Central memory CD8-positive, alpha-beta T cell (primary cell): ENCODE results near the gene HCAR2.
"Not testable (repeated sequence)": the region's sequence is repeated elsewhere in the genome, so short reads cannot be mapped to it uniquely, and the experiment has no call there.

Experiments
- ATAC-seq: fragments of 150-1000 bp; cut with Tn5 transposase; replicated peaks from 2 replicates; pipeline ENCODE4 v1.10.0; 2022; ENCODE audit warnings: mild to moderate bottlenecking, moderate FRiP score, moderate number of reproducible peaks; ENCODE audit not compliant: poor library complexity, severe bottlenecking; ENCODE audit errors: extremely low read depth
- DNase-seq, 2 donors: peaks; one replicate each; pipeline ENCODE4 v3.0.0; 2021; ENCODE audit warnings: low spot score in 2 of 2
- H3K27ac Mint-ChIP-seq: one replicate; pipeline ENCODE4 v1.8.0; 2022; ENCODE audit warnings: low read depth, mild to moderate bottlenecking, moderate library complexity, mixed read lengths
- H3K27me3 Mint-ChIP-seq: one replicate; pipeline ENCODE4 v1.8.0; 2022; ENCODE audit warnings: mixed read lengths
- H3K36me3 Mint-ChIP-seq: one replicate; pipeline ENCODE4 v1.8.0; 2022; ENCODE audit warnings: mild to moderate bottlenecking, moderate library complexity, mixed read lengths; ENCODE audit not compliant: insufficient read depth
- H3K4me1 Mint-ChIP-seq: one replicate; pipeline ENCODE4 v1.8.0; 2022; ENCODE audit warnings: mixed read lengths
- H3K4me3 Mint-ChIP-seq: one replicate; pipeline ENCODE4 v1.8.0; 2022; ENCODE audit warnings: mild to moderate bottlenecking, moderate library complexity, mixed read lengths
- H3K9me3 Mint-ChIP-seq: one replicate; pipeline ENCODE4 v1.8.0; 2022; ENCODE audit warnings: mixed read lengths

HCAR2 gene

DNA sequence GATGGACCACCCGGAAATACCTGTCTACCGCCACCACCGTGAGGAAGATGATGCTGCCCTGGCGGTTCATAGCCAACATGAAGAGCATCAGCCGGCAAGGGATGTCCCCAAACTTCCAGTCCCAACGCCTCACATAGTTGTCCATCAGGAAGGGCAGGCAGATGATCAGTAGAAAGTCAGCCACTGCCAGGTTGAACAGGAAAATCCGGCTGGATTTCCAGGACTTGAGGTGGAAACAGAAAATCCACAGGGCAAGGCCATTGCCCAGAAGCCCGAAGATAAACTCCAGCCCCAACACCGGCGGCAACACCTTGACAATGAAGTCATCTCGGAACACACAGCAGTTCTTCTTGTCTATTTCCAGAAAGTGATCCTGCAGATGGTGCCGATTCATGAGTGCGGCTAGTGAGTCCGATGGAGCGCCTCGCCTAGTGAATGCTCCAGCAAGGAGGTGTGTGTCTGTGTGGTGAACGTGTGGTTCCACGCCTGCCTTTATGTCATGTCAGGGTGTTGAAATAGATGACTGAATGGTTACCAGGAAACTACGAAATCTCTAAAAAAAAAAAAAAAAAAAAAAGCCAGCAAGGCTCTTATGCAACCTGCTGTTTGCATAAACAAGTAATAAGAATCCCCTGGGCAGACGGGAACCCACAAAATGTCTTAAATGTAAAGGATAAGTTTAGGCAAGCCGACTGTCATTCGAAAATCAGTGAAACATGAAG is at the start of gene HCAR2:
HCAR2 (minus strand) TSS at position 468 of the 722 bp plus-strand sequence; CDS start at position 394, 74 bp downstream.
- peaks cover 20% of the 10 kb centered on the region for H3K27me3 Mint-ChIP-seq
- not testable (repeated sequence) for H3K27ac Mint-ChIP-seq, H3K4me1 Mint-ChIP-seq, ATAC-seq, H3K36me3 Mint-ChIP-seq, H3K9me3 Mint-ChIP-seq, H3K4me3 Mint-ChIP-seq, DNase-seq

DNA sequence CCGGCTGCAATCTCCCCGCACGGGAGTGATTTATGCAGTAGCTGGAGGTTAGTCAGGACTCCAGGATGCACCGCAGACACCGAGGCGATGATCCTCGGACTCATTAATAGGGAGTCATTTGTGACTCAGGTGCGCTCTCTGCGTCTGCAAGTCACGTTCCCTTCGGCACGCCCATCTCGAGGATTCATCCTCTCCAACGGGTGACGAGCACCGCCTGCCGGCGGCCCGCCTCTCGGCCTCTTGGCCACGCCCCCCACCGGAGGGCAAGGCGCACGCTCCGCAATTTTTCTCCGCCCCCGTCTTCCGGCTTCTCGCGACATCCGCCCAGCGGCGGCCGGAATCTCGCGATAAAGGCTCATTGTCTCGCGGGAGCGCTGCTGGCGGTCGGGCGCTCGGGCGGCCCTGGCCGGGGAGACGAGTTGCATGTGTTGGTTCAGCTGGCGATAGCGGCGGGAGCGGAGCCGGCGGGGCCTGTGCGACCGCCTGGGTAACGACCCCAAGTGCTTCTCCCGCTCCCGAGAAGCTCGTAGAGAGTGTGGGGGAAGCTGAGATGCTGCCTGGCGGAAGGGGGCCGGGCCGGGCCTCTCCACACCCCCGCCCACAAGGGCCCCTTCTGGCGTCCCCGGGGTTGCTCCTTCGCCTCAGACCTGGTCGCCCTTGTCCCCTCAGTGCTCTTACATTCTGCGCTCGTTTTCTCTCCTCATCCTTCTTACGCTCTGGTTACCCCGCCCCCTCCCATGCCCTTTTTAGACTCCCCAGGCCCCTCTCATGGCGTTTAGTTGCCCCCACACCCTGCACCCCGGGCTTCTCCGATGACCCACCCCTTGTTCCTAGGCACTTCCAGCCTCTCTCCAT is 49.5 kb upstream of the HCAR2 start, which contains the start of gene DENR:
DENR (plus strand) TSS at position 361 of the 855 bp plus-strand sequence. CDS start 878 bp downstream, outside the sequence.
- H3K4me3 Mint-ChIP-seq = peak within 1 kb of the TSS; percentile 91
- no peaks in the 10 kb centered on the region for H3K27me3 Mint-ChIP-seq
- ATAC-seq (peak; percentile 93), DNase-seq (peak; percentile 99 to 100)
- no peaks in the 10 kb centered on the region for H3K9me3 Mint-ChIP-seq
- H3K4me1 Mint-ChIP-seq = peaks cover 51% of the 10 kb centered on the region
- peaks cover 47% of the 10 kb centered on the region for H3K36me3 Mint-ChIP-seq
- H3K27ac Mint-ChIP-seq = peak within 1 kb of the TSS; percentile 93

DNA sequence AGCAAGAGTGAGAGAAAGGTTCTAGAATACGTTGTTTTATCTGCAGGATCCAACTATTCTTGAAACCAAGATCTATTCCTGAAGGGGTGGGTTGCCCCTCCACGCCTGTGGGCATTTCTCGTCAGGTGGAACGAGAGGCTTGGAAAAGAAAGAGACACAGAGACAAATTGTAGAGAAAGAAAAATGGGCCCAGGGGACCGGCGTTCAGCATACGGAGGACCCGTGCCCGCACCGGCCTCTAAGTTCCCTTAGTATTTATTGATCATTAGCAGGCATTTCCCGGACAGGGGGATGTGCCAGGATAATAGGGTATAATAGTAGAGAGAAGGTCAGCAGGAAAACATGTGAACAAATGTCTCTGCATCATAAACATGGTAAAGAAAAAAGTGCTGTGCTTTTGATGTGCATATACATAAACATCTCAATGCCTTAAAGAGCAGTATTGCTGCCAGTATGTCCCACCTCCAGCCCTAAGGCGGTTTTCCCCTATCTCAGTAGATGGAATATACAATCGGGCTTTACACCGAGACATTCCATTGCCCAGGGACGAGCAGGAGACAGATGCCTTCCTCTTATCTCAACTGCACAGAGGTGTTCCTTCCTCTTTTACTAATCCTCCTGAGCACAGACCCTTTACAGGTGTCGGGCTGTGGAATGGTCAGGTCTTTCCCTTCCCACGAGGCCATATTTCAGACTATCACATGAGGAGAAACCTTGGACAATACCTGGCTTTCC is 47.8 kb upstream of the HCAR2 start:
- H3K9me3 Mint-ChIP-seq, DNase-seq, ATAC-seq, H3K27me3 Mint-ChIP-seq: not testable (repeated sequence)
- peak overlapping the region; percentile 91 for H3K4me3 Mint-ChIP-seq
- peaks cover 34% of the 10 kb centered on the region for H3K4me1 Mint-ChIP-seq
- H3K36me3 Mint-ChIP-seq = peaks cover 32% of the 10 kb centered on the region
- H3K27ac Mint-ChIP-seq = peak overlapping the region; percentile 93

DNA sequence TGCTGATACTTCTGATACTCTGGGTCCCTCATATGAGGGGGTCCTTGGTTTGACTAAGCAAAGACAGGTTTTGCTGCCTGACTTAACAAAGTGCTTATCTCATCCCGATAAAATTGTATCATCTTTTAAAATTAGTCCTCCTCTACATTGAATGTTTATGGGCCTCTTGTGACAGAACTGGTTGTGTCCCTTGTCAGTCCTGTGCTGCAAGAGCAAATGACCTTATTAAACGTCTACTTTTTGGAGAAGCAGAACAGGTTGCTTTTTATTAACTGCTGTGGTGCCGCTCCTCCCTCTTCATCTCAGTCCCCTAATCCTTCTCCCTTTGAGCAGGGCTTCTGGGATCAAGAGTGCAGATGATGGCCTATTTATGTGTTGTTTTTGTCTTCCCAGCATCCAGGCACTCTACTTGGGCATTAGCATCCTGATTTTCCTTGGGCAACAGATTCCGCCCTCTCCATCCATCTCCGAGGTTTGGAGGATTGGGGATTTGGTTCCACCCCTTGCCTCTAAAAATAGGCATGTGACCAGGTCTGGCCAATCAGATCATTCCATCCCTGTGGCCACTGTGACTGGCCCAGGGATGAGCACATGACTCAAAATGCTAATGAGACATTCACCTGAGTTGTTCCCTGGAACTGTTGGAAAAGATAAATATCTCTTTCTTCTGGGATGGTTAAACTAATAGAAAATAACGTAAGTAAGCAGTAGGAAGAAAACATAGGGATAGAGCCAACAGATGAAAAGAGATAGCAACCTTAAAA is 46.6 kb upstream of the HCAR2 start:
- no peaks in the 10 kb centered on the region for H3K9me3 Mint-ChIP-seq
- no peaks in the 10 kb centered on the region for H3K27me3 Mint-ChIP-seq
- H3K4me1 Mint-ChIP-seq = peaks cover 26% of the 10 kb centered on the region
- no peak for ATAC-seq
- H3K27ac Mint-ChIP-seq = no peak overlapping the region
- peaks cover 20% of the 10 kb centered on the region for H3K36me3 Mint-ChIP-seq
- H3K4me3 Mint-ChIP-seq = no peak overlapping the region
- DNase-seq = no peak

DNA sequence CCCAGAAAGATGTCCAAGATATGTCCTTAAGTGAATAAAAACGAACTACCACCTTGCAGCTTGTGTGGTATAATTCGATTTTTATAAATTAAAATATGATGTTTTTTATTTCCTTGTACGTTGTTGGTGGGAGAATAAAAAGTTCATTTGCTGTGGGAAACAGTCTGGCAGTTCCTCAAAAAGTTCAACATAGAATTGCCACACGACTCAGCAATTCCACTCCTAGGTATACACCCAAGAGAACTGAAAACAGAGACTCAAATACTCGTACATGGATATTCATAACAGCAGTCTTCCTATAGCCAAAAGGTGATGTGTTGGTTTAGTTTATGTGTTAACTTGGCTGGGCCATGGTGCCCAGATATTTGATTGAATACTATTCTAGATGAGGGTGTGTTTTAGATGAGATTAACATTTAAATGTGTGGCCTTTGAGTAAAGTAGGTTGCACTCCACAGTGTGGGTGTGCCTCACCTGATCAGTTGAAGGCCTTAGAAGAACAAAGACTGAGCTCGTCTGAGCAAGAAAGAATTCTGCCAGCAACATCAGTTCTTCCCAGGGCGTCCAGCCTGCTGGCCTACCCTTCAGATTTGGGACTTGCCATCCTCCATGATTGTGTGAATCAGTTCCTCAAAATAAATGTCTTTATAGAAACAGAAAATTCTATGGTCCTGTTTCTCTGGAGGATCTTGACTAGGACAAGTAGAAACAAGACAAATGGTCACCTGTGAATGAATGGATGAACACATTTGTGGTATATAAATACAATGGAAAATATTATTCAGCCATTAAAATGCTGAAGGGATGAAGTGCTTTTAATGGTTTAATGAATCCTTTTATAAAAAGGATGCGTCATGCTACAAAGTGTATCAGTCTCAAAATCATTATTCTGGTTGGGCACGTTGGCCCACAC is 44.3 kb upstream of the HCAR2 start:
- H3K9me3 Mint-ChIP-seq = no peaks in the 10 kb centered on the region
- H3K4me3 Mint-ChIP-seq = no peak overlapping the region
- peaks cover 7% of the 10 kb centered on the region for H3K4me1 Mint-ChIP-seq
- ATAC-seq = no peak
- no peak overlapping the region for H3K27ac Mint-ChIP-seq
- DNase-seq = no peak
- H3K36me3 Mint-ChIP-seq = peaks cover 2% of the 10 kb centered on the region
- no peaks in the 10 kb centered on the region for H3K27me3 Mint-ChIP-seq

DNA sequence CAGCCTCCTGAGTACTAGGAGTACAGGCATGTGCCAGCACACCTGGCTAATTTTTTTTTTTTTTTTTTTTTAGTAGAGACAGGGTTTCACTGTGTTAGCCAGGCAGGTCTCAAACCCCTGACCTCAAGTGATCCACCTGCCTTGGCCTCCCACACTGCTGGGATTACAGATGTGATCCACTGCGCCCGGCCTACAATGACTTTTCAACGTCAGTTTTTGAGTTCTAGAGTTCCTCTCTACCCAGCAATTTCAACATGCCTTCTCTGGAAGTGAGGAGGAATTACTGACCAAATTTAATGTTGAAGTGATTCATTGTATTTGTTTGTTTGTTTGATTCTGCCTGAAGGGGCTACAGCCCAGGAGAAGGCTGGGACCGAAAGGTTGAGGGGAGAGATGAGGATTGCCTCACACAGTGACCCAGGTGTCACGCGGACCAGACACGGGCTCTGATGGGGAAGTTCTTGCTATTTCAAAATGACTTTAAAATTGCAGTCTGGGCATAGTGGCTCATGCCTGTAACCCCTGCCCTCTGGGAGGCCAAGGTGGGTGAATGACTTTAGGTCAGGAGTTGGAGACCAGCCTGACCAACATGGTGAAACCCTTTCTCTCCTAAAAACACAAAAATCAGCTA is 40.9 kb upstream of the HCAR2 start:
- no peaks in the 10 kb centered on the region for H3K4me1 Mint-ChIP-seq
- H3K4me3 Mint-ChIP-seq = no peak overlapping the region
- no peaks in the 10 kb centered on the region for H3K27me3 Mint-ChIP-seq
- no peak for DNase-seq
- no peaks in the 10 kb centered on the region for H3K9me3 Mint-ChIP-seq
- peaks cover 1% of the 10 kb centered on the region for H3K36me3 Mint-ChIP-seq
- ATAC-seq = no peak
- H3K27ac Mint-ChIP-seq = no peak overlapping the region

DNA sequence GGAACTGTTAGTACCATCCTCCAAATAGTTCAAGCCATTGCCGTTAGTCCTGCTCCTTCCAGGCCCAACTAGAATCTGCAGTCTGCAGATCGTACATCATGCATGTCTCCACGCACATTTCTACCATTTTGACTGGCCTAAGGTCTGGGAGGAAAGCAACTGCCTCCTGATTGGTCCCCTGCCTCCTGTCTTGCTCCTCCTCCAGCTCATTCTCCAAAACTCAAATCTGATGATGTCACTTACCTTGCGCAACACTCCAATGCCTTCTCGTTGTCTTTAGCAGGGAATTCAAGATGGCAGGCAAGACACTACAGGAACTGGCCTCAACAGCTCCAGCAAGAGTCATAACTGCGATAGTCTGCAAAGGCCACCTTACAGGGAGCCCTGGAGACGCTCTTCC is 37.2 kb upstream of the HCAR2 start:
- Mint-ChIP-seq H3K4me1 (no peaks in the 10 kb centered on the region), H3K27ac (no peak overlapping the region), H3K27me3 (no peaks in the 10 kb centered on the region), H3K9me3 (no peaks in the 10 kb centered on the region), H3K36me3 (peaks cover 1% of the 10 kb centered on the region), H3K4me3 (no peak overlapping the region)
- no peak for DNase-seq
- no peak for ATAC-seq

DNA sequence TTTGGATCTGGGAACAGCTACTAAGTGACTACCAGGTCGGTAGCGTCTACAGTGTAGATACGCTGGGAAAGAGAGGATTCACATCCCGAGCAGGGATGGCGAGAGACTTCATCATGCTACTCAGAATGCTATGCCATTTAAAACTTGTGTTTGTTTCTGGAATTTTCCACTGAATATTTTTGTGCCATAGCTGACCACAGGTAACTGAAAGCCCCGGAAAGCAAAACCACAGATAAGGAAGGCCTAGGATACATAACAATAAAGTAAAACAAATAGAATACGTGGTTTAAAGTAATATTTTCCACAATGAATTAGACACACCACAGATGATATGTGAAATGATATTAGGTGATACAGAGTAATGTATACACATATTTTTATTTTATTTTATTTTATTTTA is 35.4 kb upstream of the HCAR2 start:
- Mint-ChIP-seq H3K27me3 (peaks cover 5% of the 10 kb centered on the region), H3K36me3 (peaks cover 1% of the 10 kb centered on the region), H3K4me1 (no peaks in the 10 kb centered on the region), H3K9me3 (no peaks in the 10 kb centered on the region), H3K27ac (no peak overlapping the region), H3K4me3 (no peak overlapping the region)
- no peak for DNase-seq
- ATAC-seq = no peak

DNA sequence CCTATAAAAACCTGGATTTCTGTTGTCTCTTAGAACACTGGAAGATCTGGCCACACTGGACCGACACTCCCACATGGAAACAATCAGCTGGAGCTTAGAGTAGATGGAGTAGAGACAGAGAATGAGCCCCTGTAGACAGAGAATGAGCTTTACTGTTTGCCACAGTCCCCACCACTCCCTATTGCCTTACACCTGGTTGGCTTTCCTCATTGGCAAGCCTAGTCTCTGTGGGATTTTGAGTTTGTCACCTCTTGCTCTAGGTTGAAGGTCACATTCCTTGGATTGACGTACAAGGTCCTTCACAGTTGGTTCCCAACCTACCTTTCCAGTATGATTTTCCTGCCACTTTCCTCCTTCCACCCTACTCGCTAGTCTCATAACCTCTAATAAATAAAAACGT is 29.5 kb upstream of the HCAR2 start:
- H3K36me3 Mint-ChIP-seq = no peaks in the 10 kb centered on the region
- H3K9me3 Mint-ChIP-seq = no peaks in the 10 kb centered on the region
- H3K4me3 Mint-ChIP-seq = no peak overlapping the region
- ATAC-seq (no peak), DNase-seq (no peak)
- H3K27ac Mint-ChIP-seq = no peak overlapping the region
- no peaks in the 10 kb centered on the region for H3K4me1 Mint-ChIP-seq
- H3K27me3 Mint-ChIP-seq = peaks cover 40% of the 10 kb centered on the region

DNA sequence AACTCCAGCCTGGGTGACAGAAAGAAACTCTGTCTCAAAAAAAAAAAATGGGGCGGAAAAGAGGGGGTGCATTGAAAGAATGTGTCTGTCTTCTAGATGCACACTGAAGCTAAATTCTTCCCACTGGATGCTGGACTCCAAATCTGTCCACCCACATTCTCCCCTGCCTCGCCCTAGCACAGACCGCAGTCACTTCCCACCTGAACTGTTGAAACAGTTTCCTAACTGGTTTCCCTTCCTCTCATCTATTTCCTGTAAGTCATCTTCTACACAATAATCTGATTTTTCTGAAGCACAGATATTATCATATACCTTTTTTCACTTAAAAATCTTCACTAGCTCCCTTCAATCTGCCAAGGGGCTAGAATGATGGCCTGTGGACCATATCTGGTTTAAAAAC is 29.0 kb upstream of the HCAR2 start:
- Mint-ChIP-seq H3K36me3 (no peaks in the 10 kb centered on the region), H3K4me3 (no peak overlapping the region), H3K4me1 (no peaks in the 10 kb centered on the region), H3K27ac (no peak overlapping the region), H3K27me3 (peaks cover 40% of the 10 kb centered on the region), H3K9me3 (no peaks in the 10 kb centered on the region)
- DNase-seq (no peak), ATAC-seq (no peak)
